ENCODE measurements around the gene ACAT2.

DNA sequence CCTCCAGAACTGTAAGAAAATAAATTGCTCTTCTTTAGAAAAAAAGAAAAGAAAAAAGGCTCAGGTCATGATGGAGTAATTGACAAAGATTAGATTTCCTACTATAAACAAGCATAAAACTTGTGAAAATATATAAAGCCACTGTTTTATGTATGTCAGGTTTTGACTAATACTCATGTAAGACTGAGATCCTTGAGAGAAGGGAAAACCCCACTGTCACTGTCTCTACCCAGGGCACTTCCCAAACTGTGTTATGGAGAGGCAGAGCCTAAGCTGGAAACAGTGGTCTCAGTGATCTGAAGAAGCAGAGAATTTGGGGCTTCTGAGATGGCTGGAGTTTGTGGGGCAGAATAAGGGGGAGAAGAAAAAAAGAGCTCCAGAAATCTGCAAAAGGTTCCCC lies 7.6 kb downstream of the ACAT2 start:
- TF ChIP-seq CTCF (IDR thresholded peaks at IDR 0.05) (no peak), POLR2A (IDR thresholded peaks at IDR 0.05) (no peak)
